H1 (cell line): ENCODE results near the gene NFIC. TPM values are rescaled to one million over a fixed set of nuclear protein-coding genes. Genes with fewer than 3 reads are reported as not detected.

Source experiments
- BRCA1 ChIP-seq: IDR thresholded peaks from 2 replicates; pipeline ENCODE4 v1.6.1; 2012; ENCODE audit warnings: low read depth, low read length, improper control_type of control experiment
- CBX8 ChIP-seq: fragments of 300-800, 300-1000 bp; sonication (generic); IDR thresholded peaks from 2 replicates; pipeline ENCODE4 v1.7.1; 2016; ENCODE audit warnings: low read depth, low read length, borderline replicate concordance
- CHD1 ChIP-seq: IDR thresholded peaks from 2 replicates; pipeline ENCODE4 v1.6.1; 2012; ENCODE audit warnings: low read depth, low read length, improper control_type of control experiment
- CREB1 ChIP-seq: IDR thresholded peaks from 2 replicates; pipeline ENCODE4 v1.6.1; 2012; ENCODE audit warnings: inconsistent platforms
- KDM1A ChIP-seq: fragments of 200-600, 300-600 bp; sonication (generic); IDR thresholded peaks from 2 replicates; pipeline ENCODE4 v1.7.1; 2016; ENCODE audit warnings: mild to moderate bottlenecking, low read length, borderline replicate concordance
- MAX ChIP-seq: IDR thresholded peaks from 2 replicates; pipeline ENCODE4 v1.6.1; 2012; ENCODE audit warnings: inconsistent platforms
- RBBP5 ChIP-seq: IDR thresholded peaks from 2 replicates; pipeline ENCODE4 v1.7.1; 2012; ENCODE audit warnings: low read depth, mild to moderate bottlenecking, inconsistent platforms, low read length, moderate library complexity, borderline replicate concordance
- RFX5 ChIP-seq: IDR thresholded peaks from 2 replicates; pipeline ENCODE4 v1.6.1; 2011; ENCODE audit warnings: low read depth, low read length, improper control_type of control experiment, borderline replicate concordance
- SIX5 ChIP-seq: IDR thresholded peaks from 2 replicates; pipeline ENCODE4 v1.6.1; 2011; ENCODE audit warnings: mild to moderate bottlenecking, low read depth, low read length
- SUZ12 ChIP-seq: fragments of 200-600 bp; sonication (generic); IDR thresholded peaks from 2 replicates; pipeline ENCODE4 v1.6.1; 2012; ENCODE audit warnings: mild to moderate bottlenecking, inconsistent platforms, low read length, moderate library complexity, mixed read lengths
- TAF1 ChIP-seq: IDR thresholded peaks from 2 replicates; pipeline ENCODE4 v1.6.1; 2011; ENCODE audit warnings: mild to moderate bottlenecking, low read depth, low read length
- TEAD4 ChIP-seq: IDR thresholded peaks from 2 replicates; pipeline ENCODE4 v1.6.1; 2012; ENCODE audit warnings: low read depth, low read length, inconsistent platforms, mixed read lengths
- YY1 ChIP-seq: IDR thresholded peaks from 2 replicates; pipeline ENCODE4 v1.6.1; 2011; ENCODE audit warnings: low read depth, mild to moderate bottlenecking, low read length
- polyA plus RNA-seq, 7 experiments: library from polyadenylated mRNA; depleted of rRNA in 3 of 7; stranded (reverse) in 5 of 7; unstranded in 2 of 7; fragments of >200 nt in 5 of 7; fragments of 200-250 nt in 2 of 7; gene quantifications; 1 replicate in 5 of 7; 2 replicates in 1 of 7; 4 replicates in 1 of 7; pipeline versions ENCODE4 v1.2.1 to v1.2.3, GENCODE V29; 2011 to 2013; ENCODE audit warnings: missing spikeins in 2 of 7, mixed read lengths in 2 of 7
- total RNA-seq: library from RNA; stranded (reverse); fragmentation: NEBNext Ultra II Directional; extraction: Animal tissue kit (Norgen Biotek cat#: 25700); gene quantifications from 2 replicates; pipeline ENCODE4 v1.2.1, GENCODE V29; 2021
- TF ChIP-seq, protein P1 (sequence below): IDR thresholded peaks from 2 replicates; pipeline ENCODE4 v1.6.1; 2012; ENCODE audit warnings: inconsistent platforms

NFIC gene
- total and polyA plus RNA-seq, 2 of the 8 experiments (the other 6 are each of a cell fraction or from before 2014, with no cell fraction given) = 0.56 to 3.2 TPM

DNA sequence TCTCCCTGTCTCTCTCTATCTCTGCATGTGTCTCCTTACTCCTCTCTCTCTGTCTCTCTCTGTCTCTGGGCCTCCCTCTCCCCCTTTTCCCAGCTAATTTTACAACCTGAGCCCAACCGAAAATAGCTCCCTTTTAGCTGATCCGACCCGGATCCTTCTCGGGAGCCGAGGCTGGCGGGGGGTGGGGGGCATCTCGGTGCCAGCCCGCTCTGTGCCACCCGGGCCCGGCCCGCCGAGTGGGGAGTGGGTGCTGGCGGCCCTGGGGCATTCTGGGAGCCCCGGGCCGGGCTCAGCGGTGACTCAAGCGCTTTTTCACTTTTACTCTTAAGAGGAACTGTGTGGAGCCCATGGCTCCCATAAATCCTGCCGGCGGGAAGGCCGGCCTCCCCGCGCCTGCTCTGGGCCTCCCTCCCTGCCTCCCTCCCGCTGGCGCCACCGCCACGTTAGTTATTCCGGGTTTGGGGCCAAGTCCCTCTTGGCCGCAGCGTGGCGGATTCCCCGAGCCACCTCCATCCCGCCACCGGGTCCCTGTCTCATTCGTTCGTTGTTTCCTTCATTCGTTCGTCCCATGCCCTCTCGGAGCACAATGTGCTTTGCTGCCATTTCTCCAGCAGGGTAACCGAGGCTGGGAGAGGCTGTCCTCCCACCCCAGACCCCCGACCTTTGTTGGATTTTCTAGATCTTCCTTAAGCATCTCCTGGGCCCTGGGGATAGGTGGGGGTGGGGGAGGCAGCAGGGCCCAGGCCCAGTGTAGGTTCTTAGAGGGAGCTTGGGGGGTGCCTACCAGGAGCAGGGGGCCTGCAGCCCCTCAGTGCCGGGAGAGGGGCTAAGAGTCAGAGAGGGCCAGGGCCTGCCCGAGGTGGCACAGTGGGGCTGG, 3.2 kb downstream of the NFIC start (continued):
- TF ChIP-seq SUZ12 (peak; percentile 72), MAX (0 out of 2 replicates have a peak, but pooled peaks have one; percentile 29), RFX5 (no peak), KDM1A (no peak), TEAD4 (no peak), SIX5 (no peak), YY1 (no peak), CHD1 (no peak), CBX8 (no peak), RBBP5 (no peak), TAF1 (no peak), CREB1 (no peak), BRCA1 (no peak)
- TF ChIP-seq, protein P1, sequence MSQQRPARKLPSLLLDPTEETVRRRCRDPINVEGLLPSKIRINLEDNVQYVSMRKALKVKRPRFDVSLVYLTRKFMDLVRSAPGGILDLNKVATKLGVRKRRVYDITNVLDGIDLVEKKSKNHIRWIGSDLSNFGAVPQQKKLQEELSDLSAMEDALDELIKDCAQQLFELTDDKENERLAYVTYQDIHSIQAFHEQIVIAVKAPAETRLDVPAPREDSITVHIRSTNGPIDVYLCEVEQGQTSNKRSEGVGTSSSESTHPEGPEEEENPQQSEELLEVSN = no peak
